Fibroblast of lung (primary cell): ENCODE data around the gene NMUR2. TPM values are rescaled to one million over a fixed set of nuclear protein-coding genes. Genes with fewer than 3 reads are reported as not detected.

Source experiments
- DNase-seq, 2 donors: peaks; one replicate each; pipeline versions ENCODE4 v3.0.0 to v3.0.0-alpha.2; 2010; ENCODE audit warnings: low read depth in 2 of 2
- H2AFZ ChIP-seq: 2 replicates; pipeline ENCODE4 v1.5.1; 2012; ENCODE audit warnings: low read length, control low read depth, inconsistent platforms
- H3K27ac ChIP-seq: 2 replicates; pipeline ENCODE4 v1.5.1; 2011; ENCODE audit warnings: low read length, control low read depth; ENCODE audit not compliant: insufficient read depth
- H3K27me3 ChIP-seq: 2 replicates; pipeline ENCODE4 v1.5.1; 2011; ENCODE audit warnings: mild to moderate bottlenecking, low read length; ENCODE audit not compliant: control insufficient read depth, insufficient read depth
- H3K36me3 ChIP-seq: 2 replicates; pipeline ENCODE4 v1.5.1; 2011; ENCODE audit warnings: low read length; ENCODE audit not compliant: control insufficient read depth, insufficient read depth
- H3K4me1 ChIP-seq: 2 replicates; pipeline ENCODE4 v1.5.1; 2011; ENCODE audit warnings: low read length; ENCODE audit not compliant: control insufficient read depth, insufficient read depth; ENCODE audit errors: extremely low read depth
- H3K4me2 ChIP-seq: 2 replicates; pipeline ENCODE4 v1.5.1; 2011; ENCODE audit warnings: low read length, control low read depth; ENCODE audit not compliant: insufficient read depth; ENCODE audit errors: extremely low read depth
- H3K4me3 ChIP-seq, 4 experiments: fragments of 200-600 bp in 1 of 4; sonication (generic) in 1 of 4; replicated peaks in 1 of 4; 2 replicates each; pipeline ENCODE4 v1.5.1; 2011 to 2016; ENCODE audit warnings: low read length in 4 of 4, low read depth in 3 of 4, mild to moderate bottlenecking in 3 of 4, control low read depth in 2 of 4, inconsistent platforms in 1 of 4, mixed read lengths in 1 of 4; ENCODE audit not compliant: insufficient read depth in 1 of 4; ENCODE audit errors: control extremely low read depth in 1 of 4
- H3K79me2 ChIP-seq: 2 replicates; pipeline ENCODE4 v1.5.1; 2012; ENCODE audit warnings: mild to moderate bottlenecking, low read length, inconsistent platforms; ENCODE audit not compliant: control insufficient read depth, insufficient read depth
- H3K9ac ChIP-seq: 2 replicates; pipeline ENCODE4 v1.5.1; 2011; ENCODE audit warnings: mild to moderate bottlenecking, low read length, control low read depth; ENCODE audit not compliant: insufficient read depth
- H3K9me3 ChIP-seq: 2 replicates; pipeline ENCODE4 v1.5.1; 2012; ENCODE audit warnings: low read depth, low read length; ENCODE audit not compliant: control insufficient read depth, insufficient read depth
- H4K20me1 ChIP-seq: 2 replicates; pipeline ENCODE4 v1.5.1; 2011; ENCODE audit warnings: low read length; ENCODE audit not compliant: control insufficient read depth, insufficient read depth; ENCODE audit errors: extremely low read depth
- EZH2 ChIP-seq: IDR thresholded peaks from 2 replicates; pipeline ENCODE4 v1.5.1; 2012; ENCODE audit warnings: low read length, control low read depth, mild to moderate bottlenecking; ENCODE audit errors: missing control alignments
- polyA plus RNA-seq, 2 donors: library from polyadenylated mRNA; depleted of rRNA in 1 of 2; stranded (reverse) in 1 of 2; unstranded in 1 of 2; fragments of >200 nt; gene quantifications; 2 replicates each; pipeline ENCODE4 v1.2.1, GENCODE V29; 2011 to 2012; ENCODE audit warnings: missing spikeins in 1 of 2
- total RNA-seq: library from RNA; depleted of rRNA; stranded (reverse); fragments of >200 nt; gene quantifications from 2 replicates; pipeline ENCODE4 v1.2.1, GENCODE V29; 2014
- TF ChIP-seq, protein P1 (sequence below), 2 donors: IDR thresholded peaks in 1 of 2; conservative IDR thresholded peaks in 1 of 2; 1 replicate in 1 of 2; 2 replicates in 1 of 2; pipeline ENCODE4 v1.5.1; 2011 to 2012; ENCODE audit warnings: low read length in 2 of 2, control low read depth in 1 of 2, inconsistent platforms in 1 of 2, low read depth in 1 of 2, mild to moderate bottlenecking in 1 of 2

Gene NMUR2
- total and polyA plus RNA-seq, 2 donors (not counting 1 experiment from before 2014, with no cell fraction given), result not detected

DNA sequence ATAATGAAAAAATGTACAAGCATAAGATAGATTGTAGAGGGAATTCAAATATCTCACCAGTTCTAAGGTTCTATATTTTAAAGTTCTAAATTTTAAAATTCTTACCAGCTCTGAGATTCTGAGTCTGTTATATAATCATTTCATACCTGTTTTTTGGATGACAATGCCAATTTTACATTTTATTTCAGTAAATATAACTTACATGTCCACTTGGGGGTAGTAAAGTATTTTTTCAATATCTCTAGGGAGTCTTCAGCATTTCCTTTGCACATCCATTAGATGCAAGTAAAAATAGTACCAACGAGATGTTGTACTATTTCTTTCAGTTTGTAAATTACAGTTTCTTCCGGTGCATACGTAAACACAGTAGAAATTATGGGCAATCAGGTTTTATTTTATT, 25.7 kb downstream of the NMUR2 start:
- DNase-seq, result peak in 1 of 2 donors; percentile 18
- no peak overlapping the region for H3K9ac ChIP-seq
- H3K36me3 ChIP-seq, result no peaks in the 10 kb centered on the region
- no peaks in the 10 kb centered on the region for H4K20me1 ChIP-seq
- no peaks in the 10 kb centered on the region for H3K79me2 ChIP-seq
- no peak overlapping the region for H3K4me3 ChIP-seq
- TF ChIP-seq, protein P1, sequence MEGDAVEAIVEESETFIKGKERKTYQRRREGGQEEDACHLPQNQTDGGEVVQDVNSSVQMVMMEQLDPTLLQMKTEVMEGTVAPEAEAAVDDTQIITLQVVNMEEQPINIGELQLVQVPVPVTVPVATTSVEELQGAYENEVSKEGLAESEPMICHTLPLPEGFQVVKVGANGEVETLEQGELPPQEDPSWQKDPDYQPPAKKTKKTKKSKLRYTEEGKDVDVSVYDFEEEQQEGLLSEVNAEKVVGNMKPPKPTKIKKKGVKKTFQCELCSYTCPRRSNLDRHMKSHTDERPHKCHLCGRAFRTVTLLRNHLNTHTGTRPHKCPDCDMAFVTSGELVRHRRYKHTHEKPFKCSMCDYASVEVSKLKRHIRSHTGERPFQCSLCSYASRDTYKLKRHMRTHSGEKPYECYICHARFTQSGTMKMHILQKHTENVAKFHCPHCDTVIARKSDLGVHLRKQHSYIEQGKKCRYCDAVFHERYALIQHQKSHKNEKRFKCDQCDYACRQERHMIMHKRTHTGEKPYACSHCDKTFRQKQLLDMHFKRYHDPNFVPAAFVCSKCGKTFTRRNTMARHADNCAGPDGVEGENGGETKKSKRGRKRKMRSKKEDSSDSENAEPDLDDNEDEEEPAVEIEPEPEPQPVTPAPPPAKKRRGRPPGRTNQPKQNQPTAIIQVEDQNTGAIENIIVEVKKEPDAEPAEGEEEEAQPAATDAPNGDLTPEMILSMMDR (conservative IDR thresholded peaks at IDR 0.05 in 1 of 2, IDR thresholded peaks at IDR 0.05 in 1 of 2; ENCODE audit: low read depth in 1 of 2, low read length in 2 of 2), result no peak
- TF ChIP-seq EZH2, result no peak
- no peaks in the 10 kb centered on the region for H3K4me1 ChIP-seq
- no peak overlapping the region for H2AFZ ChIP-seq
- no peaks in the 10 kb centered on the region for H3K9me3 ChIP-seq
- H3K4me2 ChIP-seq, result no peak overlapping the region
- H3K27me3 ChIP-seq, result no peaks in the 10 kb centered on the region
- no peak overlapping the region for H3K27ac ChIP-seq

DNA sequence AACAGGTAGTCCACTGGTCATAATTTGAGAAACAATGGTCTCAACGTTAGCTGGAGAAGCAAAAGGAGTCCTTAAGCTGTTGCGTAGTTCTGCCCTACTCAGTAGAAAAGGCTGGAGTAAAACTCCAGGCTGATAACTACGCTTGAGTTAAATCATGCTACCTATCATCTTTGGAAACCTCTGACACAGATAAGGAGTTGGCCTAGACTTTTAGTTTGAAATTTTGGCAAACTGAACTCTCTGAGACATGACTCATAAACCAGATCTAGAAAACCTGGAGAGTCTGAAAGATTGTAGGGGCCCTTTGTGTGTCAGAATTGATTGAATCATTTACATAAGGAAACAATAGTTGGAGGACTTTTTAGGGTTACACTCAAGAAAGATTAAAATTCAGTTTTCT, 26.3 kb downstream of the NMUR2 start:
- H3K36me3 ChIP-seq, result no peaks in the 10 kb centered on the region
- TF ChIP-seq, protein P1 (conservative IDR thresholded peaks at IDR 0.05 in 1 of 2, IDR thresholded peaks at IDR 0.05 in 1 of 2; ENCODE audit: low read depth in 1 of 2, low read length in 2 of 2), result no peak
- no peak for TF ChIP-seq EZH2
- no peaks in the 10 kb centered on the region for H3K79me2 ChIP-seq
- H3K27me3 ChIP-seq, result no peaks in the 10 kb centered on the region
- no peaks in the 10 kb centered on the region for H4K20me1 ChIP-seq
- no peaks in the 10 kb centered on the region for H3K9me3 ChIP-seq
- H3K27ac ChIP-seq, result no peak overlapping the region
- no peak overlapping the region for H3K4me3 ChIP-seq
- H3K9ac ChIP-seq, result no peak overlapping the region
- H3K4me1 ChIP-seq, result no peaks in the 10 kb centered on the region
- peak in 1 of 2 donors; percentile 6 for DNase-seq
- H3K4me2 ChIP-seq, result no peak overlapping the region
- no peak overlapping the region for H2AFZ ChIP-seq

DNA sequence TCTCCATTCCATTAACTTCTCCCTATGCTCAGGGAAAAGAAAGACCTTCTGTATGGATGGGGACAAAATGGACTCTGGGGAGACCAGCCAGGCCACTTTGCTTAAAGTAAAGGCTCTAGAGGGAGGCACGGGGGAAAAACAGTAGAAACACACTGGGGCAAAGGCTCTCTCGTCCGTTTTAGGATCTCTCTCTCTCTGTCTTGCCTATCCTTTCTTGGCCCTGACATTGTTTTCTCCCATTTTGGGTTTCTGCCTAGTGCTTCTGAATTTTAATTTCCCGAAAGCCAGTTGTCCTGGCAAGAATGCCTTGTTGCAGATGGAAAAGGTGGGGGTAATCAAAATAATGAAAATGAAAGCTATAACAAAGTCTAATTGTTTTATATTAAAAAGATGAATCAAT, 28.2 kb downstream of the NMUR2 start:
- H3K9ac ChIP-seq, result no peak overlapping the region
- no peaks in the 10 kb centered on the region for H3K27me3 ChIP-seq
- TF ChIP-seq, protein P1 (conservative IDR thresholded peaks at IDR 0.05 in 1 of 2, IDR thresholded peaks at IDR 0.05 in 1 of 2; ENCODE audit: low read depth in 1 of 2, low read length in 2 of 2), result no peak
- TF ChIP-seq EZH2, result no peak
- no peak for DNase-seq
- no peak overlapping the region for H3K4me3 ChIP-seq
- no peaks in the 10 kb centered on the region for H3K36me3 ChIP-seq
- no peaks in the 10 kb centered on the region for H4K20me1 ChIP-seq
- no peak overlapping the region for H3K27ac ChIP-seq
- no peaks in the 10 kb centered on the region for H3K4me1 ChIP-seq
- no peak overlapping the region for H2AFZ ChIP-seq
- no peak overlapping the region for H3K4me2 ChIP-seq
- no peaks in the 10 kb centered on the region for H3K9me3 ChIP-seq
- H3K79me2 ChIP-seq, result no peaks in the 10 kb centered on the region
